SH-SY5Y (cell line): ENCODE measurements around the gene RBBP8NL.

Experiments used
- GATA2 ChIP-seq: IDR thresholded peaks from 2 replicates; pipeline ENCODE4 v1.6.1; 2011; ENCODE audit warnings: mild to moderate bottlenecking, low read depth, low read length
- GATA3 ChIP-seq: IDR thresholded peaks from 2 replicates; pipeline ENCODE4 v1.6.1; 2011; ENCODE audit warnings: low read depth, mild to moderate bottlenecking, low read length, moderate library complexity

DNA sequence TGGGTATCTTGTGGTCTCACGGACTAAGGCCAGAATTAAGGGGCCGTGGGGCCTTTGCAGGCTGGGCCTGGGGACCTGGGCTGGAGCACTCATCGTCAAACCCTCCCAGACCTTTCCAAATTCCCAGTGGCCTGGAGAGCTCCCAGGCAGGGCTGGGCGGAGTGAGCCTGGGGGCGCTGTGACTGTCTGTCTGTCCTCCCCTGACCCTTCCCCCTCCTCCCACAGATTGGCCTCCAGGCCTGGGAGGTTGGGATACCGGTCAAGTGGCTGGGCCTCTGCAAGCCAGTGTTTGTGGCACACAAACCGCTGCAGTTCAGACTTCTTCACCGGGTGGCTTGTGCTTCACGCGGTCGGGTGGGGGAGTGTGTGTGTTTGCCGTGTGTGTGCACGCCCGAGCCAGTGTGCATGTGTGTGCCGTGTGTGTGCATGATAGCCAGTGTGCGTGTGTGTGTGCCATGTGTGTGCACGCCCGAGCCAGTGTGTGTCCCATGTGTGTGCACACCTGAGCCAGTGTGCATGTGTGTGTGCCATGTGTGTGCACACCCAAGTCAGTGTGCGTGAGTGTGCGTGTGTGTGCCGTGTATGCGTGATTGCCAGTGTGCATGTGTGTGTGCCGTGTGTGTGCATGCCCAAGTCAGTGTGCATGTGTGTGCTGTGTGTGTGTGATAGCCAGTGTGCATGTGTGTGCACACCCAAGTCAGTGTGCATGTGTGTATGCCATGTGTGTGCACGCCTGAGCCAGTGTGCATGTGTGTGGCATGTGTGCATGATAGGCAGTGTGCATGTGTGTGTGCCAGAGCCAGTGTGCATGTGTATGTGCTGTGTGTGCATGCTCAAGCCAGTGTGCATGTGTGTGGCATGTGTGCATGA lies 6.3 kb downstream of the RBBP8NL start:
- TF ChIP-seq GATA2 (no peak), GATA3 (no peak)
